Mammary microvascular endothelial cell (primary cell): Measurements from ENCODE around the gene TOMM70. TPM values are rescaled to one million over a fixed set of nuclear protein-coding genes. Genes with fewer than 3 reads are reported as not detected.

ENCODE experiments used
- total RNA-seq: library from RNA; depleted of rRNA; stranded (reverse); fragments of >200 nt; gene quantifications from 2 replicates; pipeline ENCODE4 v1.2.3, GENCODE V29; 2015

Gene TOMM70
- total RNA-seq: 30.4 and 38.7 TPM in 2 replicates

GRCh38 chr3:100400780-100401673, at the start of gene TOMM70, which contains the start of gene LNP1:
Gene TOMM70 (minus strand): TSS chr3:100401089. CDS start chr3:100400949, 140 bp downstream.
Gene LNP1 (plus strand): TSS chr3:100401539. CDS start chr3:100429730, 28,191 bp downstream.

GRCh38 chr3:100334488-100335351, 66.2 kb downstream of the TOMM70 start, which contains the start of gene NIT2:
Gene NIT2 (plus strand): TSS chr3:100334757. CDS start chr3:100334792, 35 bp downstream.

Other genes starting within 250 kb of the TOMM70 start
- 28.5 and 31.5 TPM in 2 replicates for gene TBC1D23, start 140.1 kb downstream of the TOMM70 start, total RNA-seq
- 17.2 and 21.3 TPM in 2 replicates for gene NIT2, start 66.3 kb downstream of the TOMM70 start, total RNA-seq
- 0.69 and 1.2 TPM in 2 replicates for gene LNP1, start 450 bp upstream of the TOMM70 start, total RNA-seq
- 2.3 and 2.5 TPM in 2 replicates for gene TMEM45A, start 91.5 kb upstream of the TOMM70 start, total RNA-seq
- not detected in 2 replicates for gene ADGRG7, start 208.5 kb upstream of the TOMM70 start, total RNA-seq